Measurements from ENCODE around the gene DGKA. TPM values are rescaled to one million over a fixed set of nuclear protein-coding genes. Genes with fewer than 3 reads are reported as not detected.
"Not testable (repeated sequence)": the region's sequence is repeated elsewhere in the genome, so short reads cannot be mapped to it uniquely, and the experiment has no call there.

DGKA gene
- total RNA-seq, 2 experiments from 2014 or later, result 341 to 385 TPM

DNA sequence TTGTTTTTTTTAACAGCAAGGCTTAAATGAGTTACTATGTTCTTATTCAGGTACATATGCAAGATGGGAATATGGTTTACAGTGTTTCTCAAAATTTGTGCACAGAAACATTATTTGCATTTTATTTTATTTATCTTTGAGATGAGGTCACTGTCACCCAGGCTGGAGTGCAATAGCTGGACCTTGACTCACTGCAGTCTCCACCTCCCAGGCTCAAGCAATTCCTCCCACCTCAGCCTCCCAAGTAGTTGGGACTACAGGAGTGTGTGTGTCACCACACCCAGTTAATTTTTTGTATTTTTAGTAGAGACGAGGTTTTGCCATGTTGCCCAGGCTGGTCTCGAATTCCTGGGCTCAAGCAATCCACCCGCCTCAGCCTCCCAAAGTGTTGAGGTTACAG is 11.9 kb upstream of the DGKA start:
- H3K27ac Mint-ChIP-seq; H3K4me3 Mint-ChIP-seq; H3K27me3 Mint-ChIP-seq; CTCF ChIA-PET; POLR2A ChIA-PET; intact Hi-C loops (cut with DNase I, micrococcal nuclease); H3K9me3 Mint-ChIP-seq (ENCODE audit: low read depth); DNase-seq; ATAC-seq: not testable (repeated sequence)
- Mint-ChIP-seq H3K4me1 (peaks cover 48% of the 10 kb centered on the region), H3K36me3 (ENCODE audit: low read depth) (peaks cover 30% of the 10 kb centered on the region)

DNA sequence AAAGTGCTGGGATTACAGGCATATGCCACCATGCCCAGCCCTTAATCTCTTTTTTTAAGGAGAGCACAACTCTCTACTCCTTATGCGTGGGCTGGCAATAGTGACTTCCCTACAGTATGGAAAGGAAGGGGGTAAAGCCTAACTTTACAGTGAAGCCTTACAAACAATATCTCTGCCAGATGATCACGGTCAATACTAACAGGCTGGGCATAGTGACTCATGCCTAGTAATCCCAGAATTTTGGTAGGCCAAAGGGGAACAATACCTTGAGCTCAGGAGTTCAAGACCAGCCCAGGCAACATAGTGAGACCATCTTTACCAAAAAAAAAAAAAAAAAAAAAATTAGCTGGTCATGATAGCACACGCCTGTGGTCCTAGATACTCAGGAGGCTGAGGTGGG is 8.8 kb upstream of the DGKA start:
- Mint-ChIP-seq H3K9me3 (ENCODE audit: low read depth) (no peaks in the 10 kb centered on the region), H3K36me3 (ENCODE audit: low read depth) (peaks cover 35% of the 10 kb centered on the region), H3K4me3 (no peak overlapping the region), H3K27ac (peak overlapping the region; percentile 67), H3K4me1 (peaks cover 40% of the 10 kb centered on the region), H3K27me3 (no peaks in the 10 kb centered on the region)
- DNase-seq (no peak), ATAC-seq (no peak)
- intact Hi-C loops (cut with DNase I, micrococcal nuclease), result loop anchor here in 1 of 2 experiments (10.0 kb wide), 1 partner anchor 713 kb away; the partner anchor contains the start of gene BAZ2A
- POLR2A ChIA-PET, result interaction anchor here (0.7 kb wide), 1 partner anchor 1176 kb away, joined by 5 read pairs; no protein-coding TSS in a partner anchor
- CTCF ChIA-PET, result interaction anchor here (0.6 to 1.2 kb wide), 3 partner anchors 37 to 266 kb away, joined by 3 to 4 read pairs (median 3); no protein-coding TSS in a partner anchor

DNA sequence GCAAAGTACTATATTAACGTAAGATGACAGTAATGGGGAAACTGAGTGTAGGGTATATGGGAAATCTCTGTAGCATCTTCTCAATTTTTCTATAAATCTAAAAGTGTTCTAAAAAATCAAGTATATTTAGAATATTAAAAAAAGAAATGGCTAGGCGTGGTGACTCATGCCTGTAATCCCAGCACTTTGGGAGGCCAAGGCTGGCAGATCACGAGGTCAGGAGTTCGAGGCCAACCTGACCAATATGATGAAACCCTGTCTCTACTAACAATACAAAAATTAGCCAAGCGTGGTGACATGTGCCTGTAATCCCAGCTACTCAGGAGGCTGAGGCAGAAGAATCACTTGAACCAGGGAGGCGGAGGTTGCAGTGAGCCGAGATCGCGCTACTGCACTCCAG is 7.3 kb upstream of the DGKA start:
- POLR2A ChIA-PET, result interaction anchor here (0.6 kb wide), 1 partner anchor 106 kb away, joined by 4 read pairs; no protein-coding TSS in a partner anchor
- DNase-seq; H3K4me3 Mint-ChIP-seq; ATAC-seq; H3K27me3 Mint-ChIP-seq; H3K9me3 Mint-ChIP-seq (ENCODE audit: low read depth): not testable (repeated sequence)
- intact Hi-C loops (cut with DNase I, micrococcal nuclease), result loop anchor here in 1 of 2 experiments (10.0 kb wide), 1 partner anchor 711 kb away; the partner anchor contains the start of gene BAZ2A
- peak overlapping the region; percentile 83 for H3K27ac Mint-ChIP-seq
- CTCF ChIA-PET, result interaction anchor here (0.7 to 1.7 kb wide), 2 partner anchors 17 to 180 kb away, joined by 3 to 6 read pairs; no protein-coding TSS in a partner anchor
- peaks cover 42% of the 10 kb centered on the region for H3K36me3 Mint-ChIP-seq (ENCODE audit: low read depth)
- peaks cover 40% of the 10 kb centered on the region for H3K4me1 Mint-ChIP-seq

DNA sequence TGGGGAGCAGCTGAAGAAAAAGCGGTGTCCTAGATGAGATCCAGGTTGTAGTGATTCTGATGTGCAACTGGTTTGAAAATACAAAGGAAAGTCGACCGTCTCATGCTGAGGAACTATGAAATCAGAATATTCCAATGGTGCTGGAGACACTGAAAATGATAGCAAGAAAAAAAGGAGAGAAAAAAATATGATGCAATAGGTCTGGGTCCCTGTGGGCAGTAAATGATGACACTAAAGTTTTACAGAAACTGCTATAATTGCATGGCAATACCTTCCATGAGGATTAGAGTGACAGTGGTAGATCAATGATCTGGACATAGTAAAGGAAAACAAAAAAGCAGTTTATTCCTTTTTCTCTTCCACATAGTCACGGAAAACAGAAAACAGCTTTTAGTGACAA is 5.6 kb upstream of the DGKA start:
- H3K4me1 Mint-ChIP-seq, result peaks cover 53% of the 10 kb centered on the region
- ATAC-seq (no peak), DNase-seq (no peak)
- POLR2A ChIA-PET, result interaction anchor here (0.7 to 2.4 kb wide), 3 partner anchors 10 to 171 kb away, joined by 3 to 12 read pairs (median 5); partner anchors contain the start of gene DNAJC14
- H3K27me3 Mint-ChIP-seq, result no peaks in the 10 kb centered on the region
- H3K27ac Mint-ChIP-seq, result peak overlapping the region; percentile 95
- CTCF ChIA-PET, result interaction anchor here (0.8 to 4.9 kb wide), 15 partner anchors 8 to 200 kb away, joined by 3 to 32 read pairs (median 5); partner anchors contain the start of gene DNAJC14
- H3K36me3 Mint-ChIP-seq (ENCODE audit: low read depth), result peaks cover 42% of the 10 kb centered on the region
- intact Hi-C loops (cut with DNase I, micrococcal nuclease), result loop anchor here (1.0 to 10.0 kb wide), 6 partner anchors 177 to 1827 kb away; partner anchors contain the start of genes BAZ2A (in 1 of the 2), CDK4 (in 1 of the 2), NABP2 (in 1 of the 2) and PA2G4 (in 1 of the 2)
- H3K4me3 Mint-ChIP-seq, result peak overlapping the region; percentile 100
- no peaks in the 10 kb centered on the region for H3K9me3 Mint-ChIP-seq (ENCODE audit: low read depth)

GRCh38 chr12:55925870-55926737 is 4.9 kb upstream of the DGKA start:
- ChIA-PET POLR2A (interaction anchor here (0.7 to 2.4 kb wide), 4 partner anchors 96 to 187 kb away, joined by 3 to 12 read pairs (median 5); partner anchors contain the start of genes DNAJC14, ORMDL2 and SARNP), CTCF (interaction anchor here (0.5 to 4.9 kb wide), 24 partner anchors 10 to 203 kb away, joined by 3 to 32 read pairs (median 4); partner anchors contain the start of genes DNAJC14, ESYT1, ORMDL2 and RAB5B)
- intact Hi-C loops (cut with DNase I, micrococcal nuclease), result loop anchor here (1.0 to 10.0 kb wide), 11 partner anchors 15 to 1826 kb away; partner anchors contain the start of genes BAZ2A (in 1 of the 2), CDK4 (in 1 of the 2), DNAJC14 (in 1 of the 2) and MYL6B (in 1 of the 2)
- Mint-ChIP-seq H3K27ac (peak overlapping the region; percentile 95), H3K4me1 (peaks cover 53% of the 10 kb centered on the region), H3K27me3 (no peaks in the 10 kb centered on the region), H3K9me3 (ENCODE audit: low read depth) (no peaks in the 10 kb centered on the region), H3K36me3 (ENCODE audit: low read depth) (peaks cover 42% of the 10 kb centered on the region), H3K4me3 (peak overlapping the region; percentile 100)
- DNase-seq (peak; percentile 40), ATAC-seq (no peak)

DNA sequence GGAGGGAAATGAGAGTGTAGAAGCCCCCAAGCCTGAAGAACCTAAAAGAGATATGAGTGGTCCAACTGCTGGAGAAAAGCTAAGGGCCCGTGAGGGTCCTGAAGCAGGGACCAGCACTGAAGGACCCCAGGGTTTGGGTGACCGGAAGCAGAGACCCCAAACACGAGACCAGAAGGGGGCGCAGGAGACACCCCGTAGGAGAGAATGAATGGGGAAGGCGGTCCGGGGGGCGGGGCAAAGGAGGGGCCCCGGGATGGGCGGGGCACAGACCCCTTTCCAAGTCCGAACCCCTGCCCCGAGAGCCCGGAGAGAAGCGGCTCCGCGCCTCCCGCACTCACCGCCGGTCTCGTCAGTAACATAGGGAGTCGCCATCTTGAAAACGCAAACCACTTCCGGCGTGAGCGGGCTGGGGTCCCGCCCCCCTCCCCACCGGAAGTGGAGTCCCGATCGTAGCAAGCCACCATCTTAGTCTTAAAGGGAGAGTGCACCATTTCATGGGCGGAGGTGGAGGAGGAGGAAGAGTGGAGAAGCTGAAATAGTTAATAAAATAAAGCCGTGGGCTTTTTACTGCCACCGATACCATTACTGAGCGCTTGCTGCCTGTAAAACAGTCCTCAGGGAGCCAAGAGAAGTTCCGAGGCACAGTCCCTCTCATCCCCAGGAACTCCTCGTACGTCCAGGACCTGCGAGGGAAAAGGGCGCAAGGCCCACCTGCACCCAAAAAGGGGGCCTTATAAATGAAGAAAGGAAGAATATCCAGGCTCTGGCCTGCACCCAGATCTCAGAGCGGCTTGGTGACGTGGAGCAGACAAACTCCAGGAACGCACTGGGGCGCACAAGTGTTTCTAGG is 4.0 kb upstream of the DGKA start:
- Mint-ChIP-seq H3K27me3 (no peaks in the 10 kb centered on the region), H3K4me3 (peak overlapping the region; percentile 100), H3K9me3 (ENCODE audit: low read depth) (no peaks in the 10 kb centered on the region), H3K4me1 (peaks cover 48% of the 10 kb centered on the region), H3K36me3 (ENCODE audit: low read depth) (peaks cover 46% of the 10 kb centered on the region), H3K27ac (peak overlapping the region; percentile 95)
- peak; percentile 40 for ATAC-seq
- ChIA-PET POLR2A (interaction anchor here (0.9 to 2.4 kb wide), 2 partner anchors 97 to 109 kb away, joined by 7 to 12 read pairs; partner anchors contain the start of genes DNAJC14, ORMDL2 and SARNP), CTCF (interaction anchor here (0.6 to 4.9 kb wide), 23 partner anchors 9 to 204 kb away, joined by 3 to 32 read pairs (median 4); partner anchors contain the start of genes DNAJC14, ESYT1, ORMDL2 and RAB5B)
- DNase-seq, result peak; percentile 97
- intact Hi-C loops (cut with DNase I, micrococcal nuclease), result loop anchor here (1.0 to 10.0 kb wide), 16 partner anchors 14 to 1825 kb away; partner anchors contain the start of genes DNAJC14 (in 2 of the 2), PA2G4 (in 2 of the 2), BAZ2A (in 1 of the 2) and CD63 (in 1 of the 2)

- ChIA-PET CTCF (interaction anchor here (0.7 to 4.9 kb wide), 9 partner anchors 8 to 211 kb away, joined by 3 to 32 read pairs (median 4); partner anchors contain the start of genes ORMDL2 and SARNP), POLR2A (interaction anchor here (0.6 to 0.9 kb wide), 3 partner anchors 46 to 103 kb away, joined by 3 to 4 read pairs (median 3); partner anchors contain the start of gene RAB5B)
- Mint-ChIP-seq H3K4me3 (peak within 1 kb of the TSS; percentile 100), H3K27me3 (no peaks in the 10 kb centered on the region), H3K4me1 (peaks cover 43% of the 10 kb centered on the region), H3K9me3 (ENCODE audit: low read depth) (no peaks in the 10 kb centered on the region), H3K36me3 (ENCODE audit: low read depth) (peaks cover 47% of the 10 kb centered on the region), H3K27ac (peak within 1 kb of the TSS; percentile 99)
- intact Hi-C loops (cut with DNase I, micrococcal nuclease), result loop anchor here (1.0 to 10.0 kb wide), 19 partner anchors 13 to 1824 kb away; partner anchors contain the start of genes PA2G4 (in 2 of the 2), BAZ2A (in 1 of the 2), CBX5 (in 1 of the 2) and CD63 (in 1 of the 2)
- ATAC-seq, result peak; percentile 13
- peak; percentile 84 for DNase-seq
These were observed 3.1 kb upstream of the DGKA start, which contains the start of gene PYM1 for GRCh38 chr12:55927588-55928502. Gene PYM1 (minus strand): TSS chr12:55927894. CDS start chr12:55927761, 133 bp downstream.

DNA sequence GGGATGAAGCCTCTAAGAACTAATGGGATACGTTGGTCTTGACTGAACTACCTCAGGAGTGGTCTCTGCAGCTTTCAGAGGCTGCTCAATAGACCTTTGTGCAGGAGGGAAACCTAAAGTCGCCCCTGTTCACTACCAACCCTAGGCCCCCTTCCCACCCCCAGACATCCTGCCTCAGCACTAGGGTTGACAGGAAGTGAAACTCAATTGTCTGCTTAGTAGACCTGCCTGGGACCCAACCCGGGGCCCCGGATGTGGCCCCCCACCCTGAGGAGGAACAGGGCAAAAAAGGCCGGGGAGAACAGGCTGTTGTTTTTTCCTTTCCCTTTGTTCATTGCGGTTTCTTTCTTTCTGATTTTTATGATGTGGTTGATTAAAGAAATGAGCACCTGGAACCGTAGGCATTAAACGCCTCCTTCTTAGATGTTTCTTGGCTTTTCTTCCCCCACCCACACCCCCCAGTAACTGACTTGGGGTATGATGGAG is 1.6 kb upstream of the DGKA start:
- POLR2A ChIA-PET, result interaction anchor here (0.8 to 1.3 kb wide), 4 partner anchors 44 to 189 kb away, joined by 3 to 11 read pairs (median 4); partner anchors contain the start of genes DNAJC14, RAB5B and ZC3H10
- H3K4me1 Mint-ChIP-seq, result peaks cover 49% of the 10 kb centered on the region
- intact Hi-C loops (cut with DNase I, micrococcal nuclease), result loop anchor here (1.0 to 10.0 kb wide), 10 partner anchors 44 to 1823 kb away; partner anchors contain the start of genes BAZ2A (in 1 of the 2), CBX5 (in 1 of the 2), CDK4 (in 1 of the 2) and DDIT3 (in 1 of the 2)
- peak overlapping the region; percentile 99 for H3K27ac Mint-ChIP-seq
- peak; percentile 92 for DNase-seq
- no peaks in the 10 kb centered on the region for H3K27me3 Mint-ChIP-seq
- CTCF ChIA-PET, result interaction anchor here (1.0 to 2.0 kb wide), 3 partner anchors 27 to 191 kb away, joined by 3 to 16 read pairs (median 4); partner anchors contain the start of gene DNAJC14
- peaks cover 51% of the 10 kb centered on the region for H3K36me3 Mint-ChIP-seq (ENCODE audit: low read depth)
- ATAC-seq, result peak; percentile 49
- no peaks in the 10 kb centered on the region for H3K9me3 Mint-ChIP-seq (ENCODE audit: low read depth)
- H3K4me3 Mint-ChIP-seq, result peak overlapping the region; percentile 100

- H3K4me1 Mint-ChIP-seq, result peaks cover 53% of the 10 kb centered on the region
- intact Hi-C loops (cut with DNase I, micrococcal nuclease), result loop anchor here (1.0 to 10.0 kb wide), 5 partner anchors 9 to 1153 kb away; partner anchors contain the start of genes NAB2 (in 1 of the 2), RPS26 (in 1 of the 2) and SPRYD4 (in 1 of the 2)
- peak overlapping the region; percentile 99 for H3K27ac Mint-ChIP-seq
- no peaks in the 10 kb centered on the region for H3K27me3 Mint-ChIP-seq
- no peaks in the 10 kb centered on the region for H3K9me3 Mint-ChIP-seq (ENCODE audit: low read depth)
- DNase-seq (no peak), ATAC-seq (no peak)
- peak overlapping the region; percentile 100 for H3K4me3 Mint-ChIP-seq
- ChIA-PET CTCF (interaction anchor here (1.0 to 2.1 kb wide), 3 partner anchors 8 to 193 kb away, joined by 4 to 16 read pairs (median 8); partner anchors contain the start of genes ORMDL2 and SARNP), POLR2A (no interaction called here)
- peaks cover 56% of the 10 kb centered on the region for H3K36me3 Mint-ChIP-seq (ENCODE audit: low read depth)
These were observed 386 bp downstream of the DGKA start for GRCh38 chr12:55931317-55931779.
